ENCODE measurements around the gene SPAG6. TPM values are rescaled to one million over a fixed set of nuclear protein-coding genes. Genes with fewer than 3 reads are reported as not detected.

The SPAG6 gene
- total and polyA plus RNA-seq, 9 of the 15 experiments (the other 6 are each of a cell fraction or from before 2014, with no cell fraction given): 3.5 to 23.1 (median 11.8) TPM

GRCh38 chr10:22340329-22341189, 4.7 kb upstream of the SPAG6 start (continued):
- no peak for TF ChIP-seq ZNF444 (CRISPR knock-in tag; IDR thresholded peaks at IDR 0.05)
- TF ChIP-seq ZNF263 (CRISPR knock-in tag; IDR thresholded peaks at IDR 0.05; ENCODE audit: borderline replicate concordance): 0 out of 2 replicates have a peak, but pooled peaks have one; percentile 34
- no peak; the same call in 1 of the 2 replicates for TF ChIP-seq KLF13 (tag; IDR thresholded peaks at IDR 0.05; ENCODE audit: borderline replicate concordance, low read depth)
- no peak for TF ChIP-seq TRIM28 (IDR thresholded peaks at IDR 0.05)
- TF ChIP-seq BRF2 (IDR thresholded peaks at IDR 0.05; ENCODE audit: borderline replicate concordance, insufficient read depth, insufficient read length): no peak
- TF ChIP-seq JUNB (CRISPR knock-in tag; conservative IDR thresholded peaks at IDR 0.05): no peak
- TF ChIP-seq MED1 (CRISPR knock-in tag; IDR thresholded peaks at IDR 0.05; ENCODE audit: borderline replicate concordance): no peak
- TF ChIP-seq POU5F1 (IDR thresholded peaks at IDR 0.05; ENCODE audit: borderline replicate concordance, low read depth, low read length, partially characterized antibody): no peak
- TF ChIP-seq CXXC5 (CRISPR knock-in tag; IDR thresholded peaks at IDR 0.05): peak; percentile 69
- TF ChIP-seq RAD51 (IDR thresholded peaks at IDR 0.05; ENCODE audit: borderline replicate concordance, low read depth): no peak
- no peak for TF ChIP-seq RREB1 (CRISPR knock-in tag; IDR thresholded peaks at IDR 0.05)
- TF ChIP-seq E2F5 (CRISPR knock-in tag; IDR thresholded peaks at IDR 0.05): no peak
- TF ChIP-seq ZNF184 (CRISPR knock-in tag; IDR thresholded peaks at IDR 0.05): no peak
- no peak for TF ChIP-seq ARHGAP35 (IDR thresholded peaks at IDR 0.05; ENCODE audit: partially characterized antibody)
- TF ChIP-seq PURB (CRISPR knock-in tag; IDR thresholded peaks at IDR 0.05; ENCODE audit: low read depth): no peak
- peak; percentile 43; the same call in 1 of the 2 replicates for TF ChIP-seq MYC (IDR thresholded peaks at IDR 0.05; ENCODE audit: low read depth, low read length)
- no peak for TF ChIP-seq MYC (CRISPR knock-in tag; IDR thresholded peaks at IDR 0.05; ENCODE audit: borderline replicate concordance, low read depth)
- TF ChIP-seq HMG20B (CRISPR knock-in tag; IDR thresholded peaks at IDR 0.05): no peak
- TF ChIP-seq HEY1 (CRISPR knock-in tag; IDR thresholded peaks at IDR 0.05; ENCODE audit: borderline replicate concordance): 0 out of 2 replicates have a peak, but pooled peaks have one; percentile 17
- peak; percentile 55; the same call in 1 of the 2 replicates for TF ChIP-seq ERF (CRISPR knock-in tag; IDR thresholded peaks at IDR 0.05)
